ENCODE measurements around the gene HECTD4.

The HECTD4 gene

GRCh38 chr12:112198120-112198733 is 184.0 kb downstream of the HECTD4 start:
- DNase-seq = peak; percentile 51

- no peak for DNase-seq
Measured at GRCh38 chr12:112196196-112196875, 185.9 kb downstream of the HECTD4 start.

- DNase-seq = no peak
Measured at GRCh38 chr12:112194601-112195247, 187.5 kb downstream of the HECTD4 start.

GRCh38 chr12:112192475-112192874 is 189.8 kb downstream of the HECTD4 start:
- no peak for DNase-seq

GRCh38 chr12:112191840-112192321 is 190.3 kb downstream of the HECTD4 start:
- DNase-seq = peak; percentile 8

- no peak for DNase-seq
Measured at GRCh38 chr12:112191201-112191600, 191.0 kb downstream of the HECTD4 start.

GRCh38 chr12:112190231-112191025 is 191.8 kb downstream of the HECTD4 start:
- no peak for DNase-seq

- no peak for DNase-seq
Measured at GRCh38 chr12:112188130-112188830, 194.0 kb downstream of the HECTD4 start.

GRCh38 chr12:112185093-112185923 is 196.9 kb downstream of the HECTD4 start:
- no peak for DNase-seq

GRCh38 chr12:112184056-112184887 is 198.0 kb downstream of the HECTD4 start:
- DNase-seq = no peak

GRCh38 chr12:112183141-112184021 is 198.8 kb downstream of the HECTD4 start:
- no peak for DNase-seq

GRCh38 chr12:112182499-112182898 is 199.7 kb downstream of the HECTD4 start:
- DNase-seq = no peak

GRCh38 chr12:112180422-112180821 is 201.8 kb downstream of the HECTD4 start:
- no peak for DNase-seq

- no peak for DNase-seq
Measured at GRCh38 chr12:112179916-112180315, 202.3 kb downstream of the HECTD4 start.

GRCh38 chr12:112179341-112179740 is 202.9 kb downstream of the HECTD4 start:
- no peak for DNase-seq

- no peak for DNase-seq
Measured at GRCh38 chr12:112178796-112179195, 203.4 kb downstream of the HECTD4 start.

GRCh38 chr12:112176321-112177010 is 205.8 kb downstream of the HECTD4 start:
- no peak for DNase-seq

GRCh38 chr12:112175361-112176155 is 206.7 kb downstream of the HECTD4 start:
- DNase-seq = no peak
